ENCODE data around the gene APOA1. TPM values are rescaled to one million over a fixed set of nuclear protein-coding genes. Genes with fewer than 3 reads are reported as not detected.

Gene APOA1
- total and polyA plus RNA-seq, 2 of the 4 experiments (the other 2 are of a cell fraction): 0.18 to 0.89 TPM

DNA sequence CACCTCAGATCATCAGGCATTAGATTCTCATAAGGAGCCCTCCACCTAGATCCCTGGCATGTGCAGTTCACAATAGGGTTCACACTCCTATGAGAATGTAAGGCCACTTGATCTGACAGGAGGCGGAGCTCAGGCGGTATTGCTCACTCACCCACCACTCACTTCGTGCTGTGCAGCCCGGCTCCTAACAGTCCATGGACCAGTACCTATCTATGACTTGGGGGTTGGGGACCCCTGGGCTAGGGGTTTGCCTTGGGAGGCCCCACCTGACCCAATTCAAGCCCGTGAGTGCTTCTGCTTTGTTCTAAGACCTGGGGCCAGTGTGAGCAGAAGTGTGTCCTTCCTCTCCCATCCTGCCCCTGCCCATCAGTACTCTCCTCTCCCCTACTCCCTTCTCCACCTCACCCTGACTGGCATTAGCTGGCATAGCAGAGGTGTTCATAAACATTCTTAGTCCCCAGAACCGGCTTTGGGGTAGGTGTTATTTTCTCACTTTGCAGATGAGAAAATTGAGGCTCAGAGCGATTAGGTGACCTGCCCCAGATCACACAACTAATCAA lies 5.6 kb downstream of the APOA1 start (continued):
- TF ChIP-seq, protein P1, sequence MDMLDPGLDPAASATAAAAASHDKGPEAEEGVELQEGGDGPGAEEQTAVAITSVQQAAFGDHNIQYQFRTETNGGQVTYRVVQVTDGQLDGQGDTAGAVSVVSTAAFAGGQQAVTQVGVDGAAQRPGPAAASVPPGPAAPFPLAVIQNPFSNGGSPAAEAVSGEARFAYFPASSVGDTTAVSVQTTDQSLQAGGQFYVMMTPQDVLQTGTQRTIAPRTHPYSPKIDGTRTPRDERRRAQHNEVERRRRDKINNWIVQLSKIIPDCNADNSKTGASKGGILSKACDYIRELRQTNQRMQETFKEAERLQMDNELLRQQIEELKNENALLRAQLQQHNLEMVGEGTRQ (IDR thresholded peaks at IDR 0.05; ENCODE audit: low read depth, low read length): no peak
- no peak for TF ChIP-seq MAZ (IDR thresholded peaks at IDR 0.05; ENCODE audit: borderline replicate concordance, low read depth, low read length)
- no peak for TF ChIP-seq NFE2L2 (IDR thresholded peaks at IDR 0.05; ENCODE audit: low read depth, low read length)

DNA sequence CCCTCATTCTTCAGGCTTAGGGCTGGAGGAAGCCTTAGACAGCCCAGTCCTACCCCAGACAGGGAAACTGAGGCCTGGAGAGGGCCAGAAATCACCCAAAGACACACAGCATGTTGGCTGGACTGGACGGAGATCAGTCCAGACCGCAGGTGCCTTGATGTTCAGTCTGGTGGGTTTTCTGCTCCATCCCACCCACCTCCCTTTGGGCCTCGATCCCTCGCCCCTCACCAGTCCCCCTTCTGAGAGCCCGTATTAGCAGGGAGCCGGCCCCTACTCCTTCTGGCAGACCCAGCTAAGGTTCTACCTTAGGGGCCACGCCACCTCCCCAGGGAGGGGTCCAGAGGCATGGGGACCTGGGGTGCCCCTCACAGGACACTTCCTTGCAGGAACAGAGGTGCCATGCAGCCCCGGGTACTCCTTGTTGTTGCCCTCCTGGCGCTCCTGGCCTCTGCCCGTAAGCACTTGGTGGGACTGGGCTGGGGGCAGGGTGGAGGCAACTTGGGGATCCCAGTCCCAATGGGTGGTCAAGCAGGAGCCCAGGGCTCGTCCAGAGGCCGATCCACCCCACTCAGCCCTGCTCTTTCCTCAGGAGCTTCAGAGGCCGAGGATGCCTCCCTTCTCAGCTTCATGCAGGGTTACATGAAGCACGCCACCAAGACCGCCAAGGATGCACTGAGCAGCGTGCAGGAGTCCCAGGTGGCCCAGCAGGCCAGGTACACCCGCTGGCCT lies 7.1 kb downstream of the APOA1 start:
- DNase-seq (no peak), ATAC-seq (ENCODE audit: low read depth) (no peak)
- H2AK5ac ChIP-seq (ENCODE audit: low read depth, low read length): no peak overlapping the region
- no peak overlapping the region for H3K23ac ChIP-seq (ENCODE audit: low read depth, low read length)
- H3K9ac ChIP-seq (ENCODE audit: low read depth, low read length): no peak overlapping the region
- CTCF ChIA-PET: no interaction called here
- H2AFZ ChIP-seq (replicated peaks; ENCODE audit: low read length, poor library complexity): no peak overlapping the region
- no peak overlapping the region for H3K27ac ChIP-seq (ENCODE audit: insufficient read depth, low read length)
- H3K9me1 ChIP-seq (ENCODE audit: insufficient read depth, low read length): no peaks in the 10 kb centered on the region; the same call in 1 of the 2 replicates
- POLR2A ChIA-PET (ENCODE audit: unreplicated experiment): interaction anchor here (0.6 kb wide), 1 partner anchor 115 kb away, joined by 4 read pairs; no protein-coding TSS in a partner anchor
- dilution Hi-C loops (cut with HindIII; ENCODE audit: low sequenced_read_pairs, unreplicated experiment): no loop called here
- TF ChIP-seq CHD1 (IDR thresholded peaks at IDR 0.05; ENCODE audit: low read depth, low read length): no peak
- no peak for TF ChIP-seq POLR2A (IDR thresholded peaks at IDR 0.05; ENCODE audit: low read depth, low read length)
- TF ChIP-seq, protein P1 (IDR thresholded peaks at IDR 0.05; ENCODE audit: low read depth, low read length): no peak
- H3K27me3 ChIP-seq (ENCODE audit: control insufficient read depth, insufficient read depth, low read length): peaks cover 8% of the 10 kb centered on the region; the same call in 1 of the 2 replicates
- no peak overlapping the region for H3K14ac ChIP-seq (replicated peaks; ENCODE audit: low read depth, low read length)
- no peak overlapping the region for H4K8ac ChIP-seq (ENCODE audit: low read depth in 2 of 2, low read length in 2 of 2)
- H2BK20ac ChIP-seq (ENCODE audit: low read depth, low read length): no peak overlapping the region
- no peaks in the 10 kb centered on the region for H3K9me3 ChIP-seq (ENCODE audit: control insufficient read depth, insufficient read depth, low read length)
- intact Hi-C loops (cut with micrococcal nuclease): no loop called here
- in situ Hi-C loops (cut with MboI; ENCODE audit: low sequenced_read_pairs): no loop called here
- no peaks in the 10 kb centered on the region for H3K79me1 ChIP-seq (ENCODE audit: low read depth in 1 of 2, low read length in 2 of 2)
- no peak overlapping the region for H3K56ac ChIP-seq (ENCODE audit: extremely low read depth, insufficient read depth, low read length)
- H2BK5ac ChIP-seq (ENCODE audit: low read depth, low read length, poor library complexity, severe bottlenecking): no peak overlapping the region
- no peak overlapping the region for H3K4me2 ChIP-seq (ENCODE audit: low read depth, low read length)
- no peak overlapping the region for H3K18ac ChIP-seq (ENCODE audit: low read depth, low read length)
- H2BK120ac ChIP-seq (ENCODE audit: low read depth, low read length): no peak overlapping the region
- BruUV-seq (replicated peaks): no TSS peak
- WGBS, 2 experiments (ENCODE audit: extremely low coverage in 2 of 2, insufficient read length in 1 of 2): no CpG with 5 or more reads among the region's 17 CpGs
- no peak overlapping the region for H4K91ac ChIP-seq (ENCODE audit: insufficient read depth, low read depth, low read length)
- H2BK15ac ChIP-seq (ENCODE audit: low read depth, low read length): no peak overlapping the region
- H3K4ac ChIP-seq (ENCODE audit: low read depth, low read length): no peak overlapping the region
- H3K4me1 ChIP-seq (ENCODE audit: control insufficient read depth, insufficient read depth, low read length): peaks cover 6% of the 10 kb centered on the region; the same call in 1 of the 2 replicates
- H3K36me3 ChIP-seq (ENCODE audit: control insufficient read depth, insufficient read depth, low read length): no peaks in the 10 kb centered on the region
- H4K20me1 ChIP-seq (ENCODE audit: insufficient read depth, low read length): no peaks in the 10 kb centered on the region
- H3K4me3 ChIP-seq (ENCODE audit: insufficient read depth, low read depth, low read length): no peak overlapping the region
- H4K5ac ChIP-seq (ENCODE audit: low read depth, low read length): no peak overlapping the region
- no peak overlapping the region for H2AK9ac ChIP-seq (replicated peaks; ENCODE audit: low read depth, low read length, poor library complexity)

Measured in IMR-90 (cell line).